ENCODE data around the gene UTS2R. TPM values are rescaled to one million over a fixed set of nuclear protein-coding genes. Genes with fewer than 3 reads are reported as not detected.

Gene UTS2R
- total RNA-seq = not detected

GRCh38 chr17:82371333-82372248, at the start of gene UTS2R:
Gene UTS2R (plus strand): TSS chr17:82371765. CDS start chr17:82374325, 2,560 bp downstream.
- no peak for DNase-seq

GRCh38 chr17:82321947-82322466, 49.6 kb upstream of the UTS2R start:
- no peak for DNase-seq

- DNase-seq = no peak
Observed at GRCh38 chr17:82322526-82323453, 48.8 kb upstream of the UTS2R start.

GRCh38 chr17:82323514-82324234, 47.9 kb upstream of the UTS2R start:
- no peak for DNase-seq

- no peak for DNase-seq
Observed at GRCh38 chr17:82324566-82325285, 46.8 kb upstream of the UTS2R start.

- no peak for DNase-seq
Observed at GRCh38 chr17:82325286-82326180, 46.0 kb upstream of the UTS2R start.

- DNase-seq = no peak
Observed at GRCh38 chr17:82327289-82327688, 44.3 kb upstream of the UTS2R start.

- no peak for DNase-seq
Observed at GRCh38 chr17:82327757-82328140, 43.8 kb upstream of the UTS2R start.

GRCh38 chr17:82328141-82328993, 43.2 kb upstream of the UTS2R start:
- no peak for DNase-seq

GRCh38 chr17:82328994-82329507, 42.5 kb upstream of the UTS2R start:
- no peak for DNase-seq

GRCh38 chr17:82329683-82330321, 41.8 kb upstream of the UTS2R start:
- no peak for DNase-seq

GRCh38 chr17:82330322-82331239, 41.0 kb upstream of the UTS2R start:
- DNase-seq = no peak

- no peak for DNase-seq
Observed at GRCh38 chr17:82331345-82331939, 40.1 kb upstream of the UTS2R start.

GRCh38 chr17:82332669-82333278, 38.8 kb upstream of the UTS2R start:
- DNase-seq = no peak

- DNase-seq = no peak
Observed at GRCh38 chr17:82333279-82334171, 38.0 kb upstream of the UTS2R start, which contains the start of gene SECTM1. Gene SECTM1 (minus strand): TSS chr17:82333766. CDS start chr17:82327240, 6,526 bp downstream.
